HG02973 (cell line): ENCODE data around the gene METTL25.

Experiments used
- ATAC-seq: cut with Tn5 transposase; IDR thresholded peaks from one replicate; pipeline ENCODE4 v1.9.1; 2021; ENCODE audit warnings: moderate library complexity; ENCODE audit not compliant: unreplicated experiment

Gene METTL25

DNA sequence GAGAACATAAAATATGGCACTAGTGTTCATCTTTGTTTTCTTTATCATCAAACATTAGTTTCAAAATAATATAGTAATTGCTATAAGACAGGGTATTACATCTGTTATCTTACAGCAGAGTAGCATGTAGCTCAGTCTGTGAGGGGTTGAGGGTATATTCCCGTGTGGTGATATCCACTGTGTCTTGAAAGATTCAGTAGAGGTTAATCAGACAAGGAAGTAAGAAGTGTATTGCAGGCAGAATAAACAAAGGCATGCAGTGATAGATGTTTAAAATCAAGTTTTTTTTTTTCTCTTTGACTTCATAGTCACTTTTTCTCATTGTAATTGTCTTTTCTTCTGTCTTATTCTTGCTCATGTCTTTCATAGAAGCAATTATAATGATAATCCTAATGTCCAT is 48.3 kb downstream of the METTL25 start:
- ATAC-seq: no peak

DNA sequence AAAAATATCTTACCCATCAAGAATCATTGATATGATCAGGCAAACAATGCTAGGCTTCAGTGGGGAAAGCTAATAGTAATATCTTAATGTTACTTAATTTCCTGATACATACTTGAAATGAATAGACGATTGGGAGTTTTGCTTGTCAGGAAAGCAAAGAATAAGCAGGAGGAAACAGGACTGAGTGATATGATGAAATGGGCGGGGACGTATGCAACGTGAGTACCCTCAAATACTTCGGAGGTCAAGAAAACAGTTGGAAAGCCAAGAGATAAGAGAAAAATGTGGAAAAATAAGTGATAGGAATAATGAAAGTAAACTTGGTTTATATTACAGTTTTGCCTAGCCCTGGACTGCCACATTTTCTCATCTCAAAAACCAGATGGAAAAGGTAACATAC is 49.2 kb downstream of the METTL25 start:
- ATAC-seq: no peak

DNA sequence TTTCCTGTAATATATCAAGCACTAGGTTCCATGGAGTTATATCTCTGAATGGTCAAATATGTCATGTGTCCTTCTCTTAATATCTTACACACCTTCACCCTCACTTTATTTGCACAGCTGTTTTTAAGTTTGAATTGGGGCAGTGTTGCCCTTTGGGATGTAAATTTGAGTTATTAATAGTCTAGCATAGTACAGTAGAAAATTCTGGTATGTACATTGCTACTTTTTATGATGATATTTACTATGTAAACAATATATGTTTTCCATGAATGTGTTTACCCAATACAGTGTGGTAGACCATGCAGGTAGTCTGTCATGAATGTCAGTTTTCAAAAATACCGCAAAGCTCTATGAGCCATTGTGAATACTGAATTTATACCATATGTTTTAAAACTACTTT is 50.5 kb downstream of the METTL25 start:
- no peak for ATAC-seq

DNA sequence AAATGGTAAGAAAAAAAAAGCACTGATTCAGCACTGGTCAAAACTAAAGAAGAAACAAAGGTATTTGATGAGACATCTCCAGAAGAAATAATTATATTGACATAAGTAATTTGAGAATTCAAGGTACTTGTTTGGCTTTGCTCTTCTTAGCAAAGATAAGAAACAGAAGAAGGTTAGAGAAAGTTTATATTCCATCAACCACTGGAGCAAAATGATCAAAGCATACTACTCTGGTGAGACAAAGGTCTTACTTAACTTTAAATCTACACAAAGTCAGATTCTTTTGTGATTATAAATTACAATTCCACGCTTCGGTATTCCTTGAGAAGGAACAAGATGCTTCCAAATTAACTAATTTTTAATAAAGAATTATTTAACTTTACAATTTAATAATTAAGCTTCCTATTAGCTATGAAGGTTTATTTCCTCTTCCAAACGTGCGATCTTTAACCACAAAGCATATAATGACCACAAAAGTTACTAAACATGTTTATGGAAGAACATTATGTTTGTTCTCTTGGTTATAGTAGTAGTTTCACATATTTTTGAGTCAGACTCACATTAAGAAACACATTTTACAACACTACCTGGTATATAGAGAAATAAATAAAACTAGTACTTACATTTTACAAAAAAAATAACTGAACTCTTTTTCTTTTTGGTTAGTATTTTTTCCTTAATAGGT is 53.4 kb downstream of the METTL25 start:
- no peak for ATAC-seq

DNA sequence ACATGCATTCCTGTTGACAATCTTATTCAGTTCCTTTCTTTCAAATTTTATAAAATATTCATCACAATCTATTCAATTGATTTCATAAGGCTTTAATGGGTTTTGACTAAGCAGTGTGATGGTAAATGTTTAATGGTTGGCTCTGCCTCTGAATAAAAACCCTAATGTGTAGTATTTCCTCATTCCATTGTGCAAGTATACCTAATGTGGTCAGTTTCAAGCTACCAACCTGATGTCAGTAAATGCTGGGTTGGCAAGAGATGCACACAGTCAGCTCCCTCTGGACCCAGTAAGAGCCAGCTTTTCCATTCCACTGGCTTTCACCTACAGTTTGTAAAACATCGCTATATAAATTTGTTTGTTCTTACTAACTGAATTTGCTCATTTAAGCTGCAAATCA is 53.9 kb downstream of the METTL25 start:
- ATAC-seq: no peak

DNA sequence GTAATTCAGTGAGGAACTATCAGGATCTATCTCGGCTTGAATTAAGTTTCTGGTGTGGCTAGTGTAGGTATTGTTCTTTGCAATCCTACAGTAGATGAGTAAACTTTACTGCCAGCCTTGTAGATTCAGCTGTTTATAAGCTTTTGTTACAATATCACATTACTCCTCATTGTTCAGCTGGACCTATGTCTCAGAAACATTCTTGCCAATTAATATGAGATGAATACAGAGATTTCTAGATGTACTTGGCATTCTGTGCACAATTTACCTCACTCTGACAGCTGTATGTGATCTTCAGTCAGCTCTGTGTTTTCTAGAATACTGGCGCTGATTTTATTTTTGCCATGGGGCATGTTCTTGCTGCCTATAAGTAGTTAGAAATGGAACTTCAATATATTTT is 55.7 kb downstream of the METTL25 start:
- ATAC-seq: no peak

DNA sequence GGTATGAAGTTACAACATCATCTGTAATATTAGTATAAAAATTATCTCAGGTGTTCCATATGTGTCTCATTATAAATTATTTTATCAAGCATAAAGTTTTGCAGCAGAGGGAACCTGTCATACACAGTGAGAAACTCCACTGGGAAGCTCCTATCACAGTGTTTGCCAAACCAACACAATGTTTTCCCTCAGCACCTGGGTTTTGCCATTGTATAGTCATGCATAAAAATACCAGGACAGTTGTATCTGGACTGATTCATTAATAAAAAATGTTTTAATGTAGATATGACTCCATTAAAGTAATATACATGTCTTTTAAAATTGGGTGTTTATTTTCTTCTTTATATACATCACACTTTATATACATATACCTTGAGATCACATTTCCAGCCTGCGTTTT is 56.6 kb downstream of the METTL25 start:
- no peak for ATAC-seq

DNA sequence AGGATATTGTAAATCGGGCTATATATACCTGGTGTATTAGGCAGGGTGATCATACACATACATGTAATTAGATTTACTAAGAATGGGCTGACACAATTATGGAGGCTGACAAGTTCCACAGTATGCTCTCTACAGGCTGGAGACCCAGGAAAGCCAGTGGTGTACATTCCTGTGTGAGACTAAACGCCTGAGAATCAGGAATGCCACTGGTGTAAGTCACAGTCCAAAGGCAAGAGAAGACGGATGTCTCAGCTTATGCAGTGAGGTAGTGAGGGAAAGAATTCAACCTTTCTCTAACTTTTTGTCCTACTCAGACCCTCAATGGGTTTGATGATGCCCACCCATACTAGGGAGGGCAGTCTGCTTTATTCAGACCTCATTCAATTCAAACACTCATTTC is 57.1 kb downstream of the METTL25 start:
- no peak for ATAC-seq

DNA sequence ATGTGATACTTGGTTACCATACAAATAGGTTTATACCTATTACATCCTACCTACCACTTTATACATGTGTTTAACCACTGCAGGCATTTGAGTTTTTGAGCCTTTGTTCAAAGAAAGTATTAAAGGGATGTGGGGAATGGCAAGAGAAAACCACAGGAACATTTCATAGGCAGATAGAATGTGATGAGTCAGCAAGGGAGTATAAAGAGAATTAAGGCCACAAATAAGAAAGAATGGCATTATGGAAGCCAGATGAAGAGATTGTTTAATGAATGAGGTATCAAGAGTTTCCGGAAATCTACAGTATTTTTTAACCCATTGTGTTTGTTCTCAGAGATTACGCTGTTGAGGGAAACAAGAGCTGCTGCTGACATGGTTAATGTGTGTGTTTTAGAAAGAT is 66.9 kb downstream of the METTL25 start:
- no peak for ATAC-seq

DNA sequence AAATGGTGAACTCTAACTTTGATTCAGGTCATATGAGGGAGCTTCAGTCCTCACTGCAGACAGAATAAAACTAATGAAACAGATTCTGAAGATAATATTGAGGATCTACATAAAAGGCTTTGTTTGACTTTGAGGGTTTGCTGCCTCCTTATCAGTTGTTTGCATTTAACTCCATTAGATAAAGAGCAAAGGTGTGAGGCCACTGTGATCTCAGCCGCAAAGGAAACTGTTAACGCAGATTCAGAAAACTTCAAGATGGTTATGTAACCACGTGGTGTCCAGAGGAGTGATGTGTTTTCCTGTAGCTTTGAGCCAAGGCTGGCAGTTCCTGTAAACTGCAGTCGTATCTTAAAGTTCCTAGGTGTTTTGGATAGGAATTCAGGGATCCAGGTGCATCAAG is 67.8 kb downstream of the METTL25 start:
- no peak for ATAC-seq

DNA sequence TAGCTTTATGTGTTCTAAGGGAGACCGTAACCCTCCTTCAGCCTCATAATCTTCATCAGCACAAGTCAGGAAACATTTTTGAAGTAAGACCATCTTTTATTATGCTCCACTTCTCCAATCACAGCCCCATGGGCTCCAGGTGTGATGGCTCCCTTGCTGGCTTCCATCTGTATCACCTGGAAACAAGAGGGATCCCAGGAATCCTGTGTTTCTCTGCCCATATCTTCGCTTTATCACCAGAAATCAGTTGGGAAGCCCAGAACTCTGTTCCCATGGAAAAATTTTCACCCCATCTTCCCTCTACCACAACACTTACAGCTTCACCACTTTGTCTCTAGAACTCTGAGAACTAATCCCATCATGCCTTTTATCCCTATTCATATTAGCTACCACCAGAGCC is 68.3 kb downstream of the METTL25 start:
- ATAC-seq: no peak

DNA sequence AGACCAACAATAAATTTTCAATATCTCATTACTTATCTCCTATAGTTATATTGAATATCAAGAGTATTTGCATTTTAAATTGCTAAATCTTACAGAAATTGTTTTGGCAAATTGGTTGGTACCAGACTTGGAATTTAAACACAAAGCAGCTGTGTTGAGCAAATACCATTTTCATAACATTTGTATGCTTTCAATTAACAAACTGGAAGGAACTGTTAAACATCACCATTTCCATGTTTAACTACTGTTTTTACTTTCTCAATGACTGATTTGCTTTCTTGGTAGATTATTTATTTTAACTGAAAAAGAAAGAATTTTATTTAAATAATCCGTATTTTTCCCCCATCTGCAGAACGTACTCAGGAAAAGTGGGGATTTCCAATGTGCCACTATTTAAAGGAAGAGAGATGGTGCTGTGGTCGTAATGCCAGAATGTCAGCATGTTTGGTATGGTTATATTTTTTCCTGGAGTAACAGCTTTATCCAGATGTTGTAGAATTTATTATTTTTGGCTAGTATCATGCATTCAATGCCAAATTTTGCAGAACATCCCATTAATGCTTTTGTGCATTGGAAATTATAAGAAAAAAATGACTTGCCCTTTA is 72.3 kb downstream of the METTL25 start:
- no peak for ATAC-seq

DNA sequence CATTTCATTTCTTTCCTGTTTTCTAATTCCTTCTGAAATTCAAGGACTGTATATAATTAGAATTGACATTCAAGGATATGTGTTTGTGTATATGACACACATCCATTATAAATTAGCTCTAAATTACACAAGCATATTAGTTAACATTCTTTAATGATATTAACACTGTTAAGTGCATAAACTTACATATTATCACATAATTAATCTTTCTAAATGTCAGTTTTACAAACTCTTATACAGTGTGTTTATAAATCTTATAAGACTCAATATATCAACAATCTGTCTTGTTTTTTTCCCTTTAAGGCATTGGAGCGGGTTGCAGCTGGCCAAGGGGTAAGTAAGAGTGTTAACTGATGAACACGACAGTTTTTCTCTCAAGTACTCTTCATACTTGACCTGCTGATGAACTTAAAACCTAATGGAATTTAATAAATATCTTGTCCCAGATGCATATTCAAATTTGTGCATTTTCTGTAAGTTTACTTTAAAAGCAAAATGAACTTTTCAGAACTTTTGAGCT is 76.1 kb downstream of the METTL25 start:
- no peak for ATAC-seq

DNA sequence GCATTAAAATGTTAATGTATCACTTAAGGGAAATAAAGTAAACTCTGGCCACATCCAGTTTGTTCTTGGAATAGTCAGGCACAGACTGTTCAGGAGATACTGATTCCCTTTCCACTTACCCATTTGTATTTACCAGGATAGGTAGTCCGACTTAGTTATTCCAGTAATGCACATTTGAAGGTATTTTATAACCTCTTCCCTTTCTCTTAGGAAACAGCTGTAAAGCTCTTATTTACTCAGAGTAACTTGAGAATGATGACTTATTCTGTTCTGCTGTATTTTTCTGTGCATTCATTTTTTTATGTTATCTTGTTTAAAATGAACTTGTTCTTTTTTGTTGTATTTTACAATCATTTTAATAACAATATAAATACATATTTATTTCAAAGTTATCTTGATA is 78.0 kb downstream of the METTL25 start:
- ATAC-seq: no peak

DNA sequence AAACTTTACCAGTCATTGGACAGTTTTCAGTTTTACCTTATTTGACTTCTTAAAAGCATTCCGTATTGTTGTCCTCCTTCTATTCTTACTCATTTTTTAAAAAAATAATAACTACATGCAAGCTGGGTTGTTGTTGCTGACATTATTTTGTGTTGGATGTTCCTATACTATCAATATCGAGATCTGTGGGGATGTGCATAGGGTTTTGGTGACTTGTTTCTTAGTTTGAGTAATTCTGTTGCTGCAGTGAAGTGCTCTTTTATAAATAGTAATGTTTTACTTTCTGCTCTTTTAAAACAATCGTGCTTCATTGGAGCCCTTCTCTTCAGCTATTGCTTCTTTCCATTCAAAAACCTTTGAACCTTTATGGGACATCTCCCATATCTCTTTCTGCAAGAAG is 79.4 kb downstream of the METTL25 start:
- ATAC-seq: peak; percentile 42

DNA sequence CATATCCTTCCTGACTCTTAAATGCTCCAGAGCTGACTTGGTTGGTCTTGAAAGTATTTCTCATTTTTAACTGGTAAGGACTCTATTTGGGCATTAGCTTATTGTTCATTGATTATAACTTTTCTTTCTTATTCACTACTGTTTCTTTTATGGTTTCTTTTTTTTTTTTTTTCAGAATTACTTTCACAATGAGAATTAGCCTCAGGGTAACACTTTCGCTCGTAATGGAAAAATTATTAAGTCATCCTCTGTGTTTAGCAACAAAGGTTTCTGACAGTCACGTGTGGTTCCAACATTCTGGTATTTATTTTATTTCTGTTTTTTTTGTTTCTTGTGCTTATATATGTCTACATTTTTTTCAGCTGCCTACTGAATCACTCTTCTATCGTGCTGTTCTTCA is 80.0 kb downstream of the METTL25 start:
- ATAC-seq: peak; percentile 89

DNA sequence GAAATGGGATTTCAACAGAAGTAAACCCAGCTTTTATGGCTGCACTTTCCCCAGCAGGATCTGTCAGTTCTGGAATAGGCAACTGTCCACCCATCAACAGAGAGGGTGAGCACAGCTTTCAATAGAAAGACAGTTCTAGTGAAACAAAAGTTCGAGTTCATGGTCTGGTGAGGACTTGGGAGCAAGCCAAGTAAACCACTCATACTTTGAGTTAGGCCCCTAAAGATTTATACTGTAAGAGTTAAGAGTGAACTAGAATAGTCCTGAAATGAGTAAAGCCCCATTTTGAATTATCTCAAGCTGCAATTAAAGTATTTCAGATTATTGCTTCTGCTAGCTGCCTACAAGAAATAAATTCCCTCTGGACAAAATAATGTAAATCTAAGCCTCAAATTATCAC is 82.6 kb downstream of the METTL25 start:
- ATAC-seq: no peak

DNA sequence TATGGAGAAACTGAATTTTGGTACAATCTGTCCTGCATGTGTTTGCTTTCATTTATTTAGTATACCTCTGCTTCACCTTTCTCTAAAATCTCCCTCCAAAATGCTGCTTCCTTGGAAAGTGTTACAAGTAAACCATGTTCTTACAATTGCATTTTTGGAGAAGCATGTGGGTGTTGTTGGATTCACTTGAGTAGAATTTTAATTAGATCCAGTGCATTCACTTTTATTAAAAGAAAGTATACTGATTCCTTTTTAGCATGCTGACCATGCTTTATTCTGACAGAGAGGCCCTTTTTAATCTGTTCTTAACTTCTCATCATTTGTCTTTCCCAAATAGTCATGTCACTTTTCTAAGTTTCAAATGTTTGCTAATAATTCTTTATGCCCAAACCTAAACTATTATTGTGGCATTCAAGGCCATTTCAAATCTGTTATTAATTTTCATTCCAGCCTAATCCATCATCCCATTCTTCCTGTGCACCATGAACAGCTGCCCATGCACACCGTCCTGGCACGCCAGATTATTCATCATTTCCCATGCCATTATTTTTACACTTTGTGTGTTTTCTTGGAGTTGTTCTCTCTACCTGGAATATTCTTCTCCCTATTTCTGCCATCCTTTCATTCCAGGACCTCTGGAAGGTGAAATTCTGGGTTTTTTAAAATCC is 90.7 kb downstream of the METTL25 start:
- ATAC-seq: no peak

DNA sequence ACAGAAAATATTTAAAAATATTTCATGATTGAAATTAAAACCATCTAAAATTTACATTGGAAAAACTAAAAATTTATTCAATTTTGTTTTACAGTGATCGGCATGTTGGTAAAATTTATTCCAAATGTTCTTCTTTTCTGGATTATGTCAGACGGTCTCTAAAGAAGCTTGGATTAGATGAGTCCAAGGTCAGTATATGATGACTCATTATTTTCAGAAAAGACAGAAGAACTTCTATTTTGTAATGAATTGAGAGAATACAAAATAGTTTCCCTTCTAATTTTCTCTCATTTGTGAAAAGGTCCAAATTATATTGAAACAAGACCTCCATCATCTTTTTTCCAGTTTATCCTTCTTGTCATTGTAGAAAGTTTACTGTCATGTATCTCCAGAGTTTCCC is 98.3 kb downstream of the METTL25 start:
- no peak for ATAC-seq

DNA sequence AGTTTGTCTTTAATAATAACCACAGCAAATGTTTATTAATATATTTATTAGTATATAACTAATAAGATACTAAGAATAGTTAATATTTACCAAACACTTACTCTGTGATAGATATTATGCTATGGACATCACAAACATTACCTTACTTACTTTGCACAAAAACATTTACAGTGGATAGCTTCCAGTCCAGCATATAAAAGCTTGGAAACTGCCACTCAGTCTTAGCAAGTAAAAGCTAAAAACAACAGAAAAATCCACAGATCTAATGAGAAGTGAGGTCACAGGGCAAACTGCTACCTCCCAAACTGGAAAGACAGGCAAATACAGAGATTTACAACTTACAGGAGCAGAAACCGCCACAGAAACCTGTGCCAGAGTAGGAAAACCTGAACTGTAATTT is 99.8 kb downstream of the METTL25 start:
- no peak for ATAC-seq

DNA sequence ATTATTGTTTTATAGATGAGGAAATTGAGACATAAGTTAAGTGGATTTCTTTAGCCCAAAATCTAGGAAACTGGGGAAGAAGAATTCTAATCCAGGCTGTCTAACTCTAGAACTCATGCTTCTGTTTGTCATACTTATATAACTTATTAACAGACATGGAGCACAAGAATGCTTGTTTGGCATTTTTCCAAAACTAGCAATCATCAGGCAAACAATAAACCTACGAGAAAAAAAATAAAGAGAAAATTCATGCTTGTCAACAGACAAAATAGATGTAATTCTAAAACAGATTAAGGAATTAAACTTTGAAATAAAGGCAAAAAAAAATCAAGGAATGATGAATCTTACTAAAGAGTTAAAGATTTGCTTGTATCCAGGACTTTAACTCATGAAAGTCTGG is 103.1 kb downstream of the METTL25 start:
- ATAC-seq: no peak

DNA sequence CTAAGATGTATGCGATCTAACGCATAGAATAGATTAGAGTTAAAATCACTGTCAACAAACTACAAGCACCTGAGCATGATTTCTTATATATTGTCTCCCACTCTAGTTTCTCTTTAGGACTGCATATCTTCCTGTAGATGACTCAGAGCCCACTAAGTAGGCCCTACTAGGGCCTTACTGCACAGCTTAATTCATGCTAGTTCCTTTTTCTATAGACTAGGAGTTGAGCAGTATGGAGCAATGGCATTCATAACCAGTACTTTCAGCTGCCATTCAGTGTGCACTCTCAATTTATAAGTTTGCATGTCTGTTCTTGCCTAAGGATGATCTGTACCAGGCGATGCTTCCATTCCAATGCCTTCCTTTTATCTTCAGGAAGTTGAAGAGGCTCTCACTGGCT is 103.5 kb downstream of the METTL25 start:
- ATAC-seq: no peak
